ENCODE results near the gene POLR2B.

DNA sequence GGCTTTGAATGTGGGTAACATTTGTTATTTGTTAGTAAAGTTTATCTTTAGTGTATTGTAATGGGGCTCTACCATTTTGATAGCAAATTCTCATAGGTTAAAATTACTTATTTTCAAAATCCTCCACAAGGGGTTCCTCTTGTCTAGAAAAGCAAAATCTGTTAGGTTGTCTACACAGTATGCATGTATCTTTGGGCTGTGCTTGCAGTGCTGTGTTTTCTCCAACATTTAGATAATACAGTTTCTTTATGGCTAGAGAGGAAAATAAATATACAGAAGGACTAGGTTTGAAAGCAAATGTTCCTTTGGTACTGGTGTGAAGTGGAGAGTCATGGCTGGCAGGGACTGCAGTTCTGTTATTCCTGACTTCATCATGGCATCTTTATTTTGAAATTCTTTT lies 40.3 kb downstream of the POLR2B start:
- TF ChIP-seq RFX5 (IDR thresholded peaks at IDR 0.05; ENCODE audit: low read depth, low read length): no peak
- TF ChIP-seq CEBPB (IDR thresholded peaks at IDR 0.05; ENCODE audit: low read depth, low read length): no peak
- peak; percentile 32 for TF ChIP-seq CTCF (conservative IDR thresholded peaks at IDR 0.05; ENCODE audit: low read depth, low read length)
- TF ChIP-seq POLR2A (IDR thresholded peaks at IDR 0.05; ENCODE audit: low read depth, low read length): no peak
- no peak for TF ChIP-seq MXI1 (IDR thresholded peaks at IDR 0.05; ENCODE audit: borderline replicate concordance, low read depth, low read length)
- TF ChIP-seq USF2 (IDR thresholded peaks at IDR 0.05; ENCODE audit: low read depth, low read length): no peak
- TF ChIP-seq, protein P1, sequence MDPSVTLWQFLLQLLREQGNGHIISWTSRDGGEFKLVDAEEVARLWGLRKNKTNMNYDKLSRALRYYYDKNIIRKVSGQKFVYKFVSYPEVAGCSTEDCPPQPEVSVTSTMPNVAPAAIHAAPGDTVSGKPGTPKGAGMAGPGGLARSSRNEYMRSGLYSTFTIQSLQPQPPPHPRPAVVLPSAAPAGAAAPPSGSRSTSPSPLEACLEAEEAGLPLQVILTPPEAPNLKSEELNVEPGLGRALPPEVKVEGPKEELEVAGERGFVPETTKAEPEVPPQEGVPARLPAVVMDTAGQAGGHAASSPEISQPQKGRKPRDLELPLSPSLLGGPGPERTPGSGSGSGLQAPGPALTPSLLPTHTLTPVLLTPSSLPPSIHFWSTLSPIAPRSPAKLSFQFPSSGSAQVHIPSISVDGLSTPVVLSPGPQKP (IDR thresholded peaks at IDR 0.05; ENCODE audit: borderline replicate concordance, low read depth, low read length): no peak
- no peak for TF ChIP-seq MAFK (IDR thresholded peaks at IDR 0.05; ENCODE audit: low read depth, low read length)
- no peak for TF ChIP-seq RCOR1 (IDR thresholded peaks at IDR 0.05; ENCODE audit: insufficient replicate concordance, low read length)
- TF ChIP-seq CHD1 (IDR thresholded peaks at IDR 0.05; ENCODE audit: low read depth, low read length): no peak

Measured in IMR-90 (cell line).